Hypothalamus (tissue), 51 donors: ENCODE data around the gene CTBP1.

Source experiments
- DNase-seq, 51 donors: peaks; one replicate each; lab custom pipeline; 2025; lab: John Stamatoyannopoulos, UW

CTBP1 gene

DNA sequence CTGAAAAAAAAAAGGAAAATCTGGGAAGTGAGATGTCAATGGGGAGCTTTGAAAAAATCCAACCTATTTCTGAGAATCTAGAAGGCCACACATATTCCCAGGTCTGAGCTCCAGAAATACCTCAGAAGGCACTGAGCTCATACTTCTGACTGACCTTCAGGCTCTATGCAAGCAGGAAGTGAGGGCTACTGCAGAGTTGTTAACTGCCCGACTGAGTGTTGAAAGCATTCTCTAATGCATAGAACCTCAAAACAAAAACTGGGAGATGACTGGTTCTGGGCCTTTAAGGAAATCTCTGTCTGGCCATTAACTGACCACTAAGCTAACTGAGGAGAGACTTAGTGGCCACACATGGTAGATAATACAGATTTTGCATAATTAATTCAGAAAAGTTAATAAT lies 69.0 kb downstream of the CTBP1 start:
- no peak for DNase-seq

DNA sequence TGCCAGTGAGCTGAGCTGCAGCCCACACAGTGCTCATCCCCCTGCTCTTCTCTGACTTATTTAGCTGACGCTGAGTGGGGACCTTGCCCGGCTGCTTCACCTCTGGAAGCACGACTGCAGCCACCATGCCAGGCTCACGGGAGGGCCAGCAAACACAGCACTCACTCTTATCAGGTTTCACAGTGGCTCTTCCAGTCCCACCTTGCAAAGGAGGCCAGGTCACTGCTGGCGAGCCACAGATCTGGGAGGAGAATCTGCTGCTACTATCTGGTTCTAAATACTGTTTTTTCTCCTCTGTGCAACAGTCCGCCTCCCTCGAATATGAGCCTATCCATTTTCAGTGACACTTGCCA lies 69.9 kb downstream of the CTBP1 start:
- no peak for DNase-seq

DNA sequence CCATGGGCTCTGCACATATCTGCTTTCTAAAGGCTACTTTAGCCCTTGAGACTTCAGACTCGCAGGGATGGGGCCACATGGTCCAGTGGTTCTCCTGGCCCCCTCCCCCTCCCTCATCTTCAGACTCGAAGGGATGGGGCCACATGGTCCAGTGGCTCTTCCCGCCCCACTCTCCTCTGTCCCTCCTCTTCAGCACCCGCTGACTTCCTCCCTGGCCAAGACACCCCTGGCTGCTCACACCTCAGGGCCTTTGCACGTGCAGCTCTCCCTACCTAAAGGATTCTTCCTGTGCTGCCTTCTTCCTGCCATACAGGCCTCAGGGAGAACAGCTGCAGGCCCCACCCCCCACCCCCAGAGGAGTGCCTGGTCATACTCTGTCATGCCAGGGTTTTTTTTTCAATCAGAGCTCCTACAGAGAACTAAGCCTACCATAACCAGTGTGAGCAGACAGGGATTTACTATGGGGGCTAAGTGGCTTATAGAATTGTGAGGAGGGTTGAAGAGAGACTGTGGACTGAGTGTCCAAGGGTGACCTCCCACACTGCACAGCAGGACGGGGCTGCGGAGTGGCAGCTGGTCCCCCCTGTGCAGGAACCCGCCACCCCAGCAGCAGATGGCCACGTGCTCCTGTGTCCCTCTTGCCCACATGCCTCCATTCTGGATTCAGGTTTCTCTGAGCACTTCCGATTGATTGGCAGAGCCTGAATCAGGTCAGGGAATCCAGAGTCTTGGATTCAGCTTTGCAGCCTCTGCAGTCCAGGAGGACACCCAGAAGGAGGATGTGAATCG lies 70.4 kb downstream of the CTBP1 start:
- DNase-seq, result no peak

DNA sequence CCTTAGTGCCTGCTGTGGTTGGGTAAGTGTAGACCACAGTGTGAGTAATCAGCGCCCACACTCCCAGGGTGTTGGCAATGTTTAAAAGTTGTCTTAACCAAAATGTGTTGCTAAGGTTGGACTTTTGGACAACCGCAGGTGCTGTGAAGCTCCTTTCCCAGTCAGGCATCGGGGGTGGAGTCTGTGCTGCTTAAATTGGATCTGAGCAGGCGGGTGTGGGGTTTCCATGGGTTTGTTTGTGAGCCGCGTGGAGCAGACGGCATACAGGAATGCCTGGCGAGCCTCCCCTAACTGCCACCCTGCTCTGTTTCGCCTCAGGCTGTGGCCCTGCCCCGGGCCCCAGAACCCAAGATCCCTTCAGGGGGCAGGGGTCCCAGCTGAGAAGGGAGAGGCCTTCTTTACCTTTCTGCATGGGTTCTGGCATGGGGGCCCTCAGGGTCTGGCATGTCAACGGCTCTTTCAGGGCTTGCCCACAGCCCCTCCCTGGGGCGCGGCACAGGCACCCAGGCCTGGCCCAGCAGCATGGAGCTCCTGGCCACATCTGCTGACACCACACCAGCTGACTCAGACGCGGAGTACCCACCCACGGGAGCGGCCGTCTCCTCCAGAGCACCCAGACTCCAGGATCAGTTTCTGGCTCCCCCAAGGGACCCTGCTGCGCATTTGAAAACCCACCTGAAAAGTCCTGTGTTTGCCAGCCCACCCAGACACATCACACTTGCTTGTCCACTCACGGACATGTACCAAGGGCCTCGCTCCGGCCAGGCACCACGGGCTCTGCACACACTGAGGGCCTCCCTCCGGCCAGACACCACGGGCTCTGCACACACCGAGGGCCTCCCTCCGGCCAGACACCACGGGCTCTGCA lies 71.4 kb downstream of the CTBP1 start:
- no peak for DNase-seq

DNA sequence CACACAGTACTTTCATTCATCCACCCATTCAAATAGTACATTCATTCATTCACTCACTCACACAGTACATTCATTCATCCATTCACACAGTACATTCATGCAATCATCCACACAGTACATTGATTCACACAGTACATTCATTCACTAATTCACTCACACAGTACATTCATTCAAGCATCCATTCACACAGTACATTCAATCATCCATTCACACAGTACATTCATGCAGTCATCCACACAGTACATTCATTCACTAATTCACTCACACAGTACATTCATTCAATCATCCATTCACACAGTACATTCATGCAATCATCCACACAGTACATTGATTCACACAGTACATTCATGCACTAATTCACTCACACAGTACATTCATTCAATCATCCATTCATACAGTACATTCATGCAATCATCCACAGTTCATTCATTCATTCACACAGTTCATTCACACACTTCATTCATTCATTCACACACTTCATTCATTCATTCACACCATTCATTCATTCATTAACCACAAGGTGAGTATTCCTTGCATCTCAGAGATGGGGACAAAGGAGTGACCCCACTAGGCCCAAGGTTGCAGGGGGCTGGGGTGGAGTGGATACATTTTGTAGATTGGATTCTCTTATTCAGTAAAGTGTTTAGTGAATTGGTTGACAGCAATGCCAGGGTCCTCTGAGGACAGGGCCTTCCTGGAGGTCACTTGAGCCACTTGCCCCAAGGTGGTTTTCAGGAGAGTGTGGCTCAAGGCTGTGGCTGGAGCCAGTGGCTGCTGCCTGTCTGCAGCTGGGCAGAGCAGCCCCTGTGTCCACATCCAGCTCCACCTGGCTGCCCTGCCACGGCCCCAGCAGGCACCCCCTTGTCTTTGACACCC lies 72.3 kb downstream of the CTBP1 start:
- DNase-seq, result no peak

DNA sequence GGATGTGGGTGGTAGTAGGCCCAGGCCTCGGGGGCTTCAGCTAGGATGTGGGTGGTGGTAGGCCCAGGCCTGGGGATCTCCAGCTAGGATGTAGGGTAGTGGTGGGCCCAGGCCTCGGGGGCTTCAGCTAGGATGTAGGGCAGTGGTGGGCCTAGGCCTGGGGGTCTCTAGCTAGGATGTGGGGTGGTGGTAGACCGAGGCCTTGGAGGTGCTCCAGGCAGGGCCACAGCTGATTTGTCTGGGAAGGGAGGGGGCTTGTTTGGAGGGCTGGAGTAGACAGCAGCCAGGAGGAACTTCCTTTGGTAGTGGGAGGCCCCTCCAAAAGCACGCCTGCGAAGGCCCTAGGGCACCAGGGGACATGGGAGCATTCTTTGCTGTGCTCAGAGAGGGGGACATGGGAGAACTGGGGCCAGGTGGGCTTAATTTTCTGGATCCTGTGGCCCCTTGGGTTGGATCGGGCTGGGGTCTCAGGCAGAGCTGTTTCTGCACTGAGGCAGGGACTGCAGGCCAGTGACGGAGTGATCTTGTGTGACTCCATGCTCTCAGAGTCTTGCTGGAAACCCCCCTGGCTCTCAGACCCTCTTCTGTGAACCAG lies 73.2 kb downstream of the CTBP1 start:
- DNase-seq, result no peak

DNA sequence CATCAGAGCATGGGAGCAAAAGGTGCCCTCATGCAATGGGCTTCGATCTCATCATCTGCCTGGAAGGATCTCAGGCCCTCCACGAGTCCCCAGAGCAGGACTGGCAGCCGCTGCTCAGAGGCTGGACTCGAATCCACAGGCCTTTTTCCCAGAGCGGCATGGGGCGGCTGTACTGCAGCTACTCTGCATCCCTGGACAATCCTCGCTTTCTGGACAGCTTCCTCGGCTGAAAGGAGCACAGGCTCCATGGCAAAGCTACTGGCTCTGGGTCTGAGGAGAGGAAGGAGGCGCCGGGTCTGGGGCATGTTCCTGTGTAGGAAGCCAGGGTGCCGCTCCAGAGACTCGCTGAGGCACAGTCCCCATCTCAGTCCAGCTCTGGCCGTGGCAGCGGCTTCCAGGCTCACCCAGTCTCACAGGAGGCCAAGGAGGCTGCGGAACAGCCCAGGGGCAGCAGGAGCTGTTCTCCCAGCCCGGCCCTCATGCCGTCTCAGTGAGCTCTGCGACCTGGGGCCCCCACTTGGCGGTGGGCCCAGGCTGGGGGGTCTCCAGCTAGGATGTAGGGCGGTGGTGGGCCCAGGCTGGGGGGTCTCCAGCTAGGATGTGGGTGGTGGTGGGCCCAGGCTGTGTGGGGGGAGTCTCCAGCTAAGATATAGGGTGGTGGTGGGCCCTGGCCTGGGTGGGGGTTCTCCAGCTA lies 73.8 kb downstream of the CTBP1 start:
- no peak for DNase-seq

DNA sequence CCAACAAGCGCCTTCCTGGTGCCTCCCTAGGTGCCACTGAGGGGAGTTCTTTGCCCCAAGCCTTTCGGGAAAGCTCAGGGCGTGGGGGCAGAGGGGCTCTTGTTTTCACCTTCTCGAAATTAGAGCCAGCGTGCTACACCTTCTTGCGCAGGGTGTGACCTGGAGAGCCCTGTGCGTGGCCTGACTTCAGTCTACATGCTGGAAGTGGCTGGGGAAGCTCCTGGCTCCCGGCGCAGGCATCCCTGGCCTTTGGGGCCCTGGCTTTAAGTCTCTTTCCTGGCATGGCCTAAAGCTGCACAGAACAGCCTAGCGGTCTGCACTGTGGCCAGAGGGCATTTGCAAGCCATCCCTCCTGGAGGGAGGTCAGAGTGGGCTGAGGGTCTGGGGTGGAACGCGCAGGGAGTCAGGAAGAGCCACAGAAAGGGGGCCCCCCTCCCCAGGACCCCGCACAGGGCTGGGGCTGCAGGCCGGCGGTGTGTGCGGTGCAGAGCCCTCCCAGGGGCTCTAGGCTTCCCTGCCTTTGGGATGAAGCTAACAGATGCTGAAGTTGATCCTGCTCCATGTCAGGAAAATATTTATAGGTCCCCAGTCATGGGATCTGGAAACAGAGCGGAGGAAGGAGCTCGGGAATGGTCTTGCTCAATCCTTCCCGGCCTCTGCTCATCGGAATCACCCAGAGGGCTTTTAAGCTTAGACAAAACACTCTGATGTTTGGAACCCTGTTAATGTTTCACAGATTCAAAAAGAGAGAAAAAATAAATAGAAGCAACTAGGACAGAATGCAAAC lies 75.8 kb downstream of the CTBP1 start:
- no peak for DNase-seq

DNA sequence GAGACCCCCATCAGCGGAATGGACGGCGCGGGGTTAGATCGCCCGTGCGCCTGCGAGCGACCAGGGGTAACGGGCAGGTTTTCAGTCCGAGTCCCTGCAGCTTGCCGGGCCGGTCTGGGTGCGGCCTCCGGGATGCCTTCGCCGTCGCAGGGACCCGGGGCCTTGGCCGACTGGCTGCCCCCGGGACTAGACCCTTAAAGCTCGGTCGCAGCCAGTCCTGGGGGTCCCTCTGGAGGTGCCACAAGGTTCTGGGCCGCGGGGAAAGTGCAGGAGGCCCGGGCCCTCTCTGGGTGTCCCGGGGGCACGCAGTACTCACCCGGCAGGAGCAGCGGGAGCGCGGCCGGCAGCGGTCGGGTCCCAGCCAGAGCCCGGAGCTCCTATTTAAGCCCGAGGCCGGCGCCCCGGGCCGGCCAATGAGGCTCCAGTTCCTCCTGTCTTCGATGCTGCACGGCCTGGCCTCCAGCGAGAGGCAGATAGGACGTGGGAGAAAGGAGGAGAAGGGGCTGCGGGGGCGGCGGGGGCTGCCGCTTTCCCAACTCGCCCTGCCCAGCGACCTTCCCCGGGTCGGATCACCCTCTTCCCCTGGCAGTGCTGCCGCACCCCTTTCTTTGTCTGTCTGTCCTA lies 76.6 kb downstream of the CTBP1 start, which contains the start of gene SPON2:
SPON2 (minus strand) TSS at position 356 of the 624 bp plus-strand sequence.
- no peak for DNase-seq

DNA sequence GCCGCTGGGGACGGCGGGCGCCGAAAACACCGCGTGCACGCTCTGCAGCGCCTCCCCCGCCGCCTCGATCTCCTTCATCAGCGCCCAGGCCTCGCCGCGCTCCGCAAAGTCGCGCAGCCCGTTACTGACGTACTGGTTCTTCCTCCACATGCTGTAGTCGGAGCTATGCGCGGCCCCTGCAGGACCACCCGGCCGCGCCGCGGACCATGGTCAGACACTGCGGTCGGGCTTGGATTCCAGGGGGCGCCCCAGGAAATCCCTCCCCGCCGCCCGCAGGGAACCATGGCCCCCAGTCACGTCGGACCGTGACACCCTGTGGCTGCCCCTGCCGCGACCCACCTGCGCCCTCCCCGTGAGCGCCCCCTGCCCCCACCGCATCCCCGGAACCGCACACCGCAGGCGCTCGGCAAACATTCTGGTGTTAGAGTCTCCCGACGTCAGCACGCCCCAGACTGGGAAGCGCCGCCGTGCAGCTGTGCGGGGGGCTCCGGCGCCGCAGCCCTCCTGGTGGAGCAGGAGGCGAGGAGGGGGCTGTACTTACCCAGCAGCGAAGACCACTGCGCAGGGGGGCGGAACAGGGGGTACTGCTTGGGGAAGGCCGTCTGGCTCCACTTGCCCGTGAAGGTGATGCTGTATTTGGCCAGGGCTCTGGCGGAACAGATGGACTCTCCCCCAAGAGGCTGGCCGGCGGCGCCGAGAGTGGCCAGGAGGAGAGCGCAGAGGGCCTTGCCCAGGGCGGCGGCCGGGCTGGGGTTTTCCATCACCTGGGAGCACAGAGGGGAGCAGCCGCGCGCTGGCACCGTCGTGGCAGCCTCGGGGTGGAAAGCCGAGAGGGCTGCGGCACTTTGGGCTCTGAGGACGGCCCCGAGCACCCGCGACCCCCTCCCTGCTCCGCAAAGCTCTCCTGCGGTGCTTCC lies 77.4 kb downstream of the CTBP1 start:
- DNase-seq, result no peak

DNA sequence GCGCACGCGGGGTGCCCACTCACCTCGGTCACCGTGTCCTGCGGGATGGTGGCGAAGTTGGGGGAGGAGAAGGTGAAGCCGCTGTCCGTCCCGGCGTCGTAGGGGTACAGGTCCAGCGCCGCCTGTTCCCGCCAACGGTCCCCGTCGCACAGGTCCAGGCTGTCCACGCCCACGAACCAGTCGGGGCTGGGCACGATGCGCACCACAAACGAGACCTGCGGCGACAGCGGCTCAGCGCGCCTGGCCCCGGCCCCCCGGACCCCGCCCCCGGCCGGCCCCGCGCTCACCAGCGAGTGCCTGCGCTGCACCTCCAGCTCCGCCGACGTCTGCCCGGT lies 78.0 kb downstream of the CTBP1 start:
- DNase-seq, result no peak

DNA sequence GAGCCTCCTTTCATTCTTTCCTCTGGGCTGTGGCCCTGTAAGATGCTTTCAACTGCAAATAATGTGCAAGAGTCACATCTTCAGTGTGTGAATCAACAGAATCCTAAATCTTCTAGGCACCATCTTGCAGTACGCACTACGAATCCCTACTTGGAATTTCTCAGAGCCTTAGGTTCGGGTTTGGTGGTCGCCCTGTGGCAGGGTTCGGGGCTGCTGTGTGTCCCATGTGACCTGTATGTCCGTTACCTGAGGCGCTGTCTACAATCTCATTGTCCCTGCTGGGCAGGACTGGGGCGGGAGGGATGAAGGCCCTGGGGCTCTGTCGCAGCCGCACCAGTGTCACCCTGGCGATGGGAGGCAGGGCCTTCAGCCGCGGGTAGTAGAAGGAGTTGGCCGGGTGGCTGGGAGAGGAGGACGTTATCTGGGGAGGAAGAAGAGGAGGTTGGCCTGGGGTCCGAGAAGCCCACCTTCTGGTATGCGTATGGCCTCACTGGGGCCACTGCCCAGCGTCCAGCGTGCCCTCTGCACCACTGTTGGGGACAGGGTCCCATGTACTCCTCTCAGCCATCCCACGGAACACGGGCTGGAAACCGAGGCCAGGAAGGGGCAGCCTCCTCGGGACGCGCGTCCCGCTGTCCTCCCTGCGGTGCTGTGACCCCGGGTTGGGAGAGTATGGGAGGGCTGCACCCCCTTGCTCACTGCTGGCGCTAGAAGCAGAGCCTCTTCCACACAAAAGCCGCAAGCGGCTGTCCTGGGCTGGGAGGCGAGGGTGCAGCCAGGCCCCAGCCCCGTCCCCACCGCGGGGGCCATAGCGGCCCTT lies 78.6 kb downstream of the CTBP1 start:
- DNase-seq, result no peak

DNA sequence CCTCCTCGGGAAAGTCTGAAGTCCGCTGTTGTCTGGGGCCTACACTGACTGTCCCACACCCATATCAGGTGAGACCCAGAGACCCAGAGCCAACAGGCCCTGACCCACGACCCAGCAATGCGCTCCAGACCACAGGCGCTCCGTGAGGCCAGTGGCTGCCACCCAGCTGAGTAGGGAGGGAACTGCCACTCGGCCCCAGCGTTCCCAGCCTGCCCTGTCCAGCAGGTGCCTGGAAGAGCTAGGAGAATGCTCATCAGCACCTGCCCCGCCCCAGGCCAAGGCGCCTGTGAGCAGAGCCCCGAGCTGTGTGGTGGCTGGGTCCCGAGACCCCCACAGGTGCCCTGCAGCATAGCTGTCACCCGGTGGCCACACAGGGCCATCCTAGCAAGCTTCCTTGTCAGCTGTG lies 79.2 kb downstream of the CTBP1 start:
- DNase-seq, result no peak

DNA sequence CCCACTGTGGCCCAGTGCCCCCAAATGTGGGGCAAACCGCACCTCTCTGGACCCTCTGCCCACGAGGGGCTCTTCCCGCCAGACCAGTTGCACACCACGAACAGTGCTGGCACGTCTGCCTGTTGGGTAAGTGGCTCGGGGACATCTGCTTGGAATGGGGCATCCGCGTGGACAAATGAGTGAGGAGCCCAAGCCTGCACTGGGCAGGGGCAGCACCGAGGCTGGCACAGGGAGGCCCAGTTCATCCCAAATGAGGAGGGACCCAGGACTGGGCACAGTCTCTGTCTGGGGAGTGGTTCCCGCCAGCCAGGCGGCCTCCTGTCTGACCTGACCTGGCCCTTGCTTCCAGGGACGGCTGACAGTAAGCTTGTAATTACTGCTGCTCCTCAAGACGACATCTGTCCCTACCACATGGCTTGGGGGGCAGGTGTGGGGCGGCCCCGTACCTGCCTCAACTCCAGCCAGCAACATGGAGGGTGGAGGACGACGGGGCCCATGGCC lies 79.7 kb downstream of the CTBP1 start:
- no peak for DNase-seq

DNA sequence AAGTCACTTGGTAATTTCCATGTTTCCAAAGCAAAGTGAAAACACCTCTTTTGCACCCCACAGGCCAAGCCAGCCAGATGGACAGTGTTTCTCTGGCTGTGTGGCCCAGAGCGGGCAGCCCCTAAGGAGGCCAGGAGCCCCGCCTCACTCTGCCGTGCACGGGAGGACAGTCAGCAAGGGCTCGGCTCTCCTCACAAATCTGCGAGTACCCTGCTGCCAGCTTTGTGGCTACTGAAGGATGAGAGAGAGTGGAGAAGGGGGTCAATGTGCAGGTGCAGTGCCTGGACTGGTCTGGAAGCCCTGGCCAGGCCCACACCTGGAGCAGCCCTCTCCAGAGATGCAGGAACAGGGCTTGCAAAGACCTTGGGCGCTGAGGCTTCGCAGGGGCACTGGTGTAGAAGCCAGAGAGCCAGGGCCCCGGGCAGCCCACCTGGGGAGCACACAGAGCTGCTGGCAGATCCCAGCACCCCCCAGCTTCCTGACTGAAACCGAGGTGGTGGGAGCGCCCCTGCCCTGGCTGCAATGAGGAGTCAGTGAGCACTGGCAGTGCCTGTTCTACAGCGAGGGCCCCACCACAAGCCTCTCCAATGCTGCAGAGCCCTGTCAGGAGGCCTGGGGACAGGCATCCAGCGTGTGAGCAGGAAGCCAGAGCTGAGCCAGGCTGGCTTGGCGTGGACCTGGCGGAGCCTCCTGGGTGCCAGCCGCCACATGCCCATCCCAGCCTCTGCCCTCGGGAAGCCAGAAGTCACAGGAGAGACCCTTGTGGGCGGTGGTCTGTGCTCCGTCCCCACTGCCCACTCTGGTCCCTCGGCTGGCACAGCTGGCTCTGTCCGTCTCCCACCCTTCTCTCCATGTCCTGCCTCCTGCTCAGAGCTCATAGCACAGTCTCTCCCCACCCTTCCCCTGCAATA lies 80.5 kb downstream of the CTBP1 start:
- no peak for DNase-seq
